ENCODE results near the gene HBE1. TPM values are rescaled to one million over a fixed set of nuclear protein-coding genes. Genes with fewer than 3 reads are reported as not detected.

Gene HBE1
- total and polyA plus RNA-seq, 5 experiments from 2014 or later, result not detected

- POLR2A ChIA-PET, result no interaction called here
- no peak for DNase-seq
- Mint-ChIP-seq H3K27me3 (peaks cover 0 to 15% (median 1%) of the 10 kb centered on the region in 5 donors), H3K36me3 (no peaks in the 10 kb centered on the region), H3K4me1 (no peaks in the 10 kb centered on the region), H3K9me3 (no peaks in the 10 kb centered on the region), H3K4me3 (no peak overlapping the region), H3K27ac (no peak overlapping the region)
- ATAC-seq, result no peak
Observed at GRCh38 chr11:5281596-5281995, 11.9 kb upstream of the HBE1 start.

GRCh38 chr11:5280582-5281102 lies 10.9 kb upstream of the HBE1 start:
- DNase-seq (no peak), ATAC-seq (no peak)
- Mint-ChIP-seq H3K36me3 (no peaks in the 10 kb centered on the region), H3K9me3 (no peaks in the 10 kb centered on the region), H3K4me3 (no peak overlapping the region), H3K4me1 (no peaks in the 10 kb centered on the region), H3K27me3 (peaks cover 0 to 15% (median 1%) of the 10 kb centered on the region in 5 donors), H3K27ac (no peak overlapping the region)
- POLR2A ChIA-PET, result no interaction called here

- peaks cover 0 to 6% (median 2%) of the 10 kb centered on the region in 5 donors for H3K27me3 Mint-ChIP-seq
- no peak for ATAC-seq
- H3K4me1 Mint-ChIP-seq, result no peaks in the 10 kb centered on the region
- no peak overlapping the region for H3K27ac Mint-ChIP-seq
- POLR2A ChIA-PET, result no interaction called here
- H3K36me3 Mint-ChIP-seq, result no peaks in the 10 kb centered on the region
- H3K4me3 Mint-ChIP-seq, result no peak overlapping the region
- no peak for DNase-seq
- H3K9me3 Mint-ChIP-seq, result no peaks in the 10 kb centered on the region
Observed at GRCh38 chr11:5279471-5280090, 9.8 kb upstream of the HBE1 start.

GRCh38 chr11:5277807-5278382 lies 8.2 kb upstream of the HBE1 start:
- ATAC-seq (no peak), DNase-seq (no peak)
- Mint-ChIP-seq H3K4me1 (no peaks in the 10 kb centered on the region), H3K9me3 (no peaks in the 10 kb centered on the region), H3K27me3 (peaks cover 0 to 5% (median 2%) of the 10 kb centered on the region in 5 donors), H3K4me3 (no peak overlapping the region), H3K27ac (no peak overlapping the region), H3K36me3 (no peaks in the 10 kb centered on the region)
- POLR2A ChIA-PET, result no interaction called here

- H3K27me3 Mint-ChIP-seq, result peaks cover 2 to 5% (median 2%) of the 10 kb centered on the region in 5 donors
- POLR2A ChIA-PET, result no interaction called here
- H3K9me3 Mint-ChIP-seq, result no peaks in the 10 kb centered on the region
- DNase-seq, result no peak
- no peak overlapping the region for H3K27ac Mint-ChIP-seq
- H3K4me3 Mint-ChIP-seq, result no peak overlapping the region
- ATAC-seq, result no peak
- H3K36me3 Mint-ChIP-seq, result no peaks in the 10 kb centered on the region
- no peaks in the 10 kb centered on the region for H3K4me1 Mint-ChIP-seq
Observed at GRCh38 chr11:5276697-5277096, 7.0 kb upstream of the HBE1 start.

GRCh38 chr11:5275369-5276110 lies 5.8 kb upstream of the HBE1 start:
- DNase-seq (no peak), ATAC-seq (no peak)
- H3K4me3 Mint-ChIP-seq, result no peak overlapping the region
- no peaks in the 10 kb centered on the region for H3K36me3 Mint-ChIP-seq
- POLR2A ChIA-PET, result no interaction called here
- H3K27ac Mint-ChIP-seq, result no peak overlapping the region
- H3K4me1 Mint-ChIP-seq, result no peaks in the 10 kb centered on the region
- no peaks in the 10 kb centered on the region for H3K9me3 Mint-ChIP-seq
- peaks cover 2 to 9% (median 5%) of the 10 kb centered on the region in 5 donors for H3K27me3 Mint-ChIP-seq

- Mint-ChIP-seq H3K9me3 (no peaks in the 10 kb centered on the region), H3K4me3 (no peak overlapping the region), H3K27ac (no peak overlapping the region), H3K36me3 (no peaks in the 10 kb centered on the region), H3K4me1 (no peaks in the 10 kb centered on the region), H3K27me3 (peaks cover 2 to 9% (median 5%) of the 10 kb centered on the region in 5 donors)
- no peak for ATAC-seq
- POLR2A ChIA-PET, result no interaction called here
- DNase-seq, result no peak
Observed at GRCh38 chr11:5274395-5274794, 4.7 kb upstream of the HBE1 start.

- ATAC-seq, result no peak
- Mint-ChIP-seq H3K4me3 (no peak overlapping the region), H3K27me3 (peaks cover 2 to 9% (median 5%) of the 10 kb centered on the region in 5 donors), H3K27ac (no peak overlapping the region), H3K9me3 (no peaks in the 10 kb centered on the region), H3K36me3 (no peaks in the 10 kb centered on the region), H3K4me1 (no peaks in the 10 kb centered on the region)
- DNase-seq, result no peak
- POLR2A ChIA-PET, result no interaction called here
Observed at GRCh38 chr11:5272395-5273017, 2.8 kb upstream of the HBE1 start.

GRCh38 chr11:5267033-5267563 lies 2.6 kb downstream of the HBE1 start:
- POLR2A ChIA-PET, result no interaction called here
- DNase-seq (no peak), ATAC-seq (no peak)
- H3K4me1 Mint-ChIP-seq, result peaks cover 0 to 2% (median 0%) of the 10 kb centered on the region in 4 donors
- H3K27ac Mint-ChIP-seq, result no peak overlapping the region
- peaks cover 0 to 18% (median 4%) of the 10 kb centered on the region in 5 donors for H3K27me3 Mint-ChIP-seq
- no peak overlapping the region for H3K4me3 Mint-ChIP-seq
- peaks cover 0 to 4% (median 0%) of the 10 kb centered on the region in 9 donors for H3K9me3 Mint-ChIP-seq
- no peaks in the 10 kb centered on the region for H3K36me3 Mint-ChIP-seq

- peaks cover 0 to 4% (median 0%) of the 10 kb centered on the region in 9 donors for H3K9me3 Mint-ChIP-seq
- H3K4me3 Mint-ChIP-seq, result no peak overlapping the region
- ATAC-seq (no peak), DNase-seq (no peak)
- POLR2A ChIA-PET, result no interaction called here
- no peaks in the 10 kb centered on the region for H3K36me3 Mint-ChIP-seq
- no peak overlapping the region for H3K27ac Mint-ChIP-seq
- peaks cover 0 to 2% (median 0%) of the 10 kb centered on the region in 4 donors for H3K4me1 Mint-ChIP-seq
- H3K27me3 Mint-ChIP-seq, result peaks cover 0 to 16% (median 2%) of the 10 kb centered on the region in 5 donors
Observed at GRCh38 chr11:5266609-5267008, 3.1 kb downstream of the HBE1 start.

GRCh38 chr11:5265832-5266231 lies 3.9 kb downstream of the HBE1 start:
- DNase-seq (no peak), ATAC-seq (no peak)
- peaks cover 0 to 2% (median 0%) of the 10 kb centered on the region in 4 donors for H3K4me1 Mint-ChIP-seq
- H3K36me3 Mint-ChIP-seq, result no peaks in the 10 kb centered on the region
- H3K4me3 Mint-ChIP-seq, result no peak overlapping the region
- POLR2A ChIA-PET, result no interaction called here
- H3K27me3 Mint-ChIP-seq, result peaks cover 0 to 10% (median 0%) of the 10 kb centered on the region in 5 donors
- peaks cover 0 to 8% (median 0%) of the 10 kb centered on the region in 9 donors for H3K9me3 Mint-ChIP-seq
- no peak overlapping the region for H3K27ac Mint-ChIP-seq

GRCh38 chr11:5258543-5259262 lies 11.0 kb downstream of the HBE1 start:
- H3K36me3 Mint-ChIP-seq, result peaks cover 0 to 11% (median 0%) of the 10 kb centered on the region in 3 donors
- H3K4me1 Mint-ChIP-seq, result peaks cover 0 to 2% (median 0%) of the 10 kb centered on the region in 4 donors
- DNase-seq (no peak), ATAC-seq (no peak)
- peaks cover 0 to 30% (median 13%) of the 10 kb centered on the region in 9 donors for H3K9me3 Mint-ChIP-seq
- peaks cover 2 to 63% (median 4%) of the 10 kb centered on the region in 5 donors for H3K27me3 Mint-ChIP-seq
- no peak overlapping the region for H3K27ac Mint-ChIP-seq
- H3K4me3 Mint-ChIP-seq, result no peak overlapping the region
- POLR2A ChIA-PET, result no interaction called here

Measured in naive thymus-derived CD8-positive, alpha-beta T cell (primary cell).